ENCODE results near the gene CAMK4.

The CAMK4 gene

DNA sequence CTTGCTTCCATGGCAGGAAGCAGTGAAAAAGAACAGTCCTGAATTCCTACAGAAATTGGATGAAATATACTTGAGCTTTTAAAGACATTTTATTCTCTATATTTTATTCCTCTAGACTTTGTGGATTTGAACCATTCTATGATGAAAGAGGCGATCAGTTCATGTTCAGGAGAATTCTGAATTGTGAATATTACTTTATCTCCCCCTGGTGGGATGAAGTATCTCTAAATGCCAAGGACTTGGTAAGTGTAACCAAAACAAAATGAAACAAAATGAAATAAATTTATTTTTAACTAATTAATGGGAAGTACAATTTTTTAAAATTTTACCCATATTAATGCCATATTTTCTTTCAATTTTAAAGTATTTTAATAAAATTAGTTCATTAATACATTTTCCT lies 254.1 kb downstream of the CAMK4 start:
- TF ChIP-seq SETDB1 (IDR thresholded peaks at IDR 0.05; ENCODE audit: insufficient read length, low read length), result no peak
- no peak for TF ChIP-seq ZBTB20 (tag by site-specific recombination; IDR thresholded peaks at IDR 0.05)
- TF ChIP-seq, protein P1, sequence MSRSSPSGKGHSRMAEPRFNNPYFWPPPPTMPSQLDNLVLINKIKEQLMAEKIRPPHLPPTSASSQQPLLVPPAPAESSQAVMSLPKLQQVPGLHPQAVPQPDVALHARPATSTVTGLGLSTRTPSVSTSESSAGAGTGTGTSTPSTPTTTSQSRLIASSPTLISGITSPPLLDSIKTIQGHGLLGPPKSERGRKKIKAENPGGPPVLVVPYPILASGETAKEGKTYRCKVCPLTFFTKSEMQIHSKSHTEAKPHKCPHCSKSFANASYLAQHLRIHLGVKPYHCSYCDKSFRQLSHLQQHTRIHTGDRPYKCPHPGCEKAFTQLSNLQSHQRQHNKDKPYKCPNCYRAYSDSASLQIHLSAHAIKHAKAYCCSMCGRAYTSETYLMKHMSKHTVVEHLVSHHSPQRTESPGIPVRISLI (tag by site-specific recombination; IDR thresholded peaks at IDR 0.05), result no peak
- TF ChIP-seq ZNF221 (tag by site-specific recombination; IDR thresholded peaks at IDR 0.05; ENCODE audit: borderline replicate concordance), result no peak
- TF ChIP-seq, protein P2, sequence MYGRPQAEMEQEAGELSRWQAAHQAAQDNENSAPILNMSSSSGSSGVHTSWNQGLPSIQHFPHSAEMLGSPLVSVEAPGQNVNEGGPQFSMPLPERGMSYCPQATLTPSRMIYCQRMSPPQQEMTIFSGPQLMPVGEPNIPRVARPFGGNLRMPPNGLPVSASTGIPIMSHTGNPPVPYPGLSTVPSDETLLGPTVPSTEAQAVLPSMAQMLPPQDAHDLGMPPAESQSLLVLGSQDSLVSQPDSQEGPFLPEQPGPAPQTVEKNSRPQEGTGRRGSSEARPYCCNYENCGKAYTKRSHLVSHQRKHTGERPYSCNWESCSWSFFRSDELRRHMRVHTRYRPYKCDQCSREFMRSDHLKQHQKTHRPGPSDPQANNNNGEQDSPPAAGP (tag by site-specific recombination; IDR thresholded peaks at IDR 0.05), result no peak
- no peak for TF ChIP-seq ZNF416 (tag by site-specific recombination; IDR thresholded peaks at IDR 0.05)
- TF ChIP-seq ZNF391 (tag by site-specific recombination; IDR thresholded peaks at IDR 0.05; ENCODE audit: borderline replicate concordance, low read depth), result no peak
- TF ChIP-seq, protein P3, sequence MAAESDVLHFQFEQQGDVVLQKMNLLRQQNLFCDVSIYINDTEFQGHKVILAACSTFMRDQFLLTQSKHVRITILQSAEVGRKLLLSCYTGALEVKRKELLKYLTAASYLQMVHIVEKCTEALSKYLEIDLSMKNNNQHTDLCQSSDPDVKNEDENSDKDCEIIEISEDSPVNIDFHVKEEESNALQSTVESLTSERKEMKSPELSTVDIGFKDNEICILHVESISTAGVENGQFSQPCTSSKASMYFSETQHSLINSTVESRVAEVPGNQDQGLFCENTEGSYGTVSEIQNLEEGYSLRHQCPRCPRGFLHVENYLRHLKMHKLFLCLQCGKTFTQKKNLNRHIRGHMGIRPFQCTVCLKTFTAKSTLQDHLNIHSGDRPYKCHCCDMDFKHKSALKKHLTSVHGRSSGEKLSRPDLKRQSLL (tag by site-specific recombination; IDR thresholded peaks at IDR 0.05), result no peak
- TF ChIP-seq, protein P4, sequence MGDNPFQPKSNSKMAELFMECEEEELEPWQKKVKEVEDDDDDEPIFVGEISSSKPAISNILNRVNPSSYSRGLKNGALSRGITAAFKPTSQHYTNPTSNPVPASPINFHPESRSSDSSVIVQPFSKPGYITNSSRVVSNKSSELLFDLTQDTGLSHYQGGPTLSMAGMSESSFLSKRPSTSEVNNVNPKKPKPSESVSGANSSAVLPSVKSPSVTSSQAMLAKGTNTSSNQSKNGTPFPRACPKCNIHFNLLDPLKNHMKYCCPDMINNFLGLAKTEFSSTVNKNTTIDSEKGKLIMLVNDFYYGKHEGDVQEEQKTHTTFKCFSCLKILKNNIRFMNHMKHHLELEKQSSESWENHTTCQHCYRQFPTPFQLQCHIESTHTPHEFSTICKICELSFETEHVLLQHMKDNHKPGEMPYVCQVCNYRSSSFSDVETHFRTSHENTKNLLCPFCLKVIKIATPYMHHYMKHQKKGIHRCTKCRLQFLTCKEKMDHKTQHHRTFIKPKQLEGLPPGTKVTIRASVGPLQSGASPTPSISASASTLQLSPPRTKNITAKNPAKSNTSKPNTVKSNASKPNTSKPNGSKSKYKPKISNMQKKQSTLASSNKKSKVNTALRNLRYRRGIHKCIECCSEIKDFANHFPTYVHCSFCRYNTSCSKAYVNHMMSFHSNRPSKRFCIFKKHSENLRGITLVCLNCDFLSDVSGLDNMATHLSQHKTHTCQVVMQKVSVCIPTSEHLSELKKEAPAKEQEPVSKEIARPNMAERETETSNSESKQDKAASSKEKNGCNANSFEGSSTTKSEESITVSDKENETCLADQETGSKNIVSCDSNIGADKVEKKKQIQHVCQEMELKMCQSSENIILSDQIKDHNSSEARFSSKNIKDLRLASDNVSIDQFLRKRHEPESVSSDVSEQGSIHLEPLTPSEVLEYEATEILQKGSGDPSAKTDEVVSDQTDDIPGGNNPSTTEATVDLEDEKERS (tag by site-specific recombination; IDR thresholded peaks at IDR 0.05), result no peak
- no peak for TF ChIP-seq TCF7L2 (IDR thresholded peaks at IDR 0.05; ENCODE audit: borderline replicate concordance, low read depth, low read length)
- no peak for TF ChIP-seq YY2 (tag by site-specific recombination; IDR thresholded peaks at IDR 0.05)
- no peak for TF ChIP-seq ZNF2 (tag by site-specific recombination; IDR thresholded peaks at IDR 0.05)
- Histone ChIP-seq H3K4me1 (ENCODE audit: control insufficient read depth, insufficient read depth, low read length) (no peaks in the 10 kb centered on the region), H3K27ac (ENCODE audit: extremely low read depth, low read depth, low read length) (no peak overlapping the region), H3K9me3 (ENCODE audit: control insufficient read depth, insufficient read depth, low read depth, low read length) (no peaks in the 10 kb centered on the region), H3K36me3 (ENCODE audit: control insufficient read depth in 2 of 2, insufficient read depth in 1 of 2, low read length in 2 of 2) (no peaks in the 10 kb centered on the region; a peak in 1 of 3 replicates), H3K4me3 (ENCODE audit: low read depth, low read length) (no peak overlapping the region)
- ChIA-PET POLR2A (no interaction called here), CTCF (interaction anchor here (0.6 to 2.2 kb wide), 13 partner anchors 9 to 597 kb away, joined by 3 to 15 read pairs (median 3); no protein-coding TSS in a partner anchor)

DNA sequence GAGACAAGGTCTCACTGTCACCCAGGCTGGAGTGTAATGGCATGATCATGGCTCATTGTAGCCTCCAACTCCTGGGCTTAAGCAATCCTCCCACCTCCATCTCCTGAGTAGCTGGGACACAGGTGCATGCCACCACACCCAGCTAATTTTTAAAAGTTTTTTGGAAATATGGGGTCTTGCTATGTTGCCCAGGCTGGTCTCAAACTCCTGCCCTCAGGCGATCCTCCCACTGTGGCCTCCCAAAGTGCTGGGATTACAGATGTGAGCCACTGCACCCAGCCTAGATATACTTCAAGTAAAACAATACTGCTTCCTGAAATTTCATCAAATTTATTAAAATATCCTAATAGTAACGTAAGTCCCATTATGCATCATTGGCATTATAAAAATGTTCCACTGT lies 254.7 kb downstream of the CAMK4 start:
- H3K36me3 ChIP-seq (ENCODE audit: control insufficient read depth in 2 of 2, insufficient read depth in 1 of 2, low read length in 2 of 2), result no peaks in the 10 kb centered on the region; a peak in 1 of 3 replicates

DNA sequence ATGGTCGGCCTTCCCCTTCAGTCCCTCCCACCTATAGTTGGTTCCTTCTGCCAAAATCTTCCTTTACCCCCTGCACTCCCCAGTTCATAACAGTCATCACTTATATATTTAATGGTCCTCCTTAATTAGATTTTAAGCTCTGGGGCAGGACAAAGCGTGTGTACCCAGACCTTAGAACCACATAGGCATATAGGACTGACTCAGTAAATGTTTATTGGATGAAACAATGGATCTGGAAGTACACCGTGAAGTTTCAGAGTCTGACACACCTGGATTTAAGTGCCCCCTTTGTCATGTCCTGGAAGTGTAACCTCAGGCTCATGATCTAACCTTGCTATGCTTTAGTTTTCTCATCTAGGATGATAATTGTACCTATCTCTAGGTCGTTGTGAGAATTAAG lies 256.2 kb downstream of the CAMK4 start:
- Histone ChIP-seq H3K4me3 (ENCODE audit: low read depth, low read length) (no peak overlapping the region), H3K4me1 (ENCODE audit: control insufficient read depth, insufficient read depth, low read length) (no peaks in the 10 kb centered on the region), H3K9me3 (ENCODE audit: control insufficient read depth, insufficient read depth, low read depth, low read length) (no peaks in the 10 kb centered on the region), H3K27ac (ENCODE audit: extremely low read depth, low read depth, low read length) (no peak overlapping the region), H3K36me3 (ENCODE audit: control insufficient read depth in 2 of 2, insufficient read depth in 1 of 2, low read length in 2 of 2) (no peaks in the 10 kb centered on the region; a peak in 1 of 3 replicates)
- ChIA-PET CTCF (interaction anchor here (0.7 kb wide), 1 partner anchor 9 kb away, joined by 3 read pairs; no protein-coding TSS in a partner anchor), POLR2A (no interaction called here)
- TF ChIP-seq ZNF239 (tag by site-specific recombination; IDR thresholded peaks at IDR 0.05) (no peak), ZNF354C (tag by site-specific recombination; IDR thresholded peaks at IDR 0.05; ENCODE audit: borderline replicate concordance, low read depth) (no peak), ZNF10 (tag by site-specific recombination; IDR thresholded peaks at IDR 0.05) (no peak)
- TF ChIP-seq, protein P5, sequence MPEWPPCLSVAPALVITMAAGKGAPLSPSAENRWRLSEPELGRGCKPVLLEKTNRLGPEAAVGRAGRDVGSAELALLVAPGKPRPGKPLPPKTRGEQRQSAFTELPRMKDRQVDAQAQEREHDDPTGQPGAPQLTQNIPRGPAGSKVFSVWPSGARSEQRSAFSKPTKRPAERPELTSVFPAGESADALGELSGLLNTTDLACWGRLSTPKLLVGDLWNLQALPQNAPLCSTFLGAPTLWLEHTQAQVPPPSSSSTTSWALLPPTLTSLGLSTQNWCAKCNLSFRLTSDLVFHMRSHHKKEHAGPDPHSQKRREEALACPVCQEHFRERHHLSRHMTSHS (tag by site-specific recombination; IDR thresholded peaks at IDR 0.05), result no peak
- TF ChIP-seq, protein P6, sequence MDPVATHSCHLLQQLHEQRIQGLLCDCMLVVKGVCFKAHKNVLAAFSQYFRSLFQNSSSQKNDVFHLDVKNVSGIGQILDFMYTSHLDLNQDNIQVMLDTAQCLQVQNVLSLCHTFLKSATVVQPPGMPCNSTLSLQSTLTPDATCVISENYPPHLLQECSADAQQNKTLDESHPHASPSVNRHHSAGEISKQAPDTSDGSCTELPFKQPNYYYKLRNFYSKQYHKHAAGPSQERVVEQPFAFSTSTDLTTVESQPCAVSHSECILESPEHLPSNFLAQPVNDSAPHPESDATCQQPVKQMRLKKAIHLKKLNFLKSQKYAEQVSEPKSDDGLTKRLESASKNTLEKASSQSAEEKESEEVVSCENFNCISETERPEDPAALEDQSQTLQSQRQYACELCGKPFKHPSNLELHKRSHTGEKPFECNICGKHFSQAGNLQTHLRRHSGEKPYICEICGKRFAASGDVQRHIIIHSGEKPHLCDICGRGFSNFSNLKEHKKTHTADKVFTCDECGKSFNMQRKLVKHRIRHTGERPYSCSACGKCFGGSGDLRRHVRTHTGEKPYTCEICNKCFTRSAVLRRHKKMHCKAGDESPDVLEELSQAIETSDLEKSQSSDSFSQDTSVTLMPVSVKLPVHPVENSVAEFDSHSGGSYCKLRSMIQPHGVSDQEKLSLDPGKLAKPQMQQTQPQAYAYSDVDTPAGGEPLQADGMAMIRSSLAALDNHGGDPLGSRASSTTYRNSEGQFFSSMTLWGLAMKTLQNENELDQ (tag by site-specific recombination; IDR thresholded peaks at IDR 0.05; ENCODE audit: low read depth), result no peak
- TF ChIP-seq, protein P7, sequence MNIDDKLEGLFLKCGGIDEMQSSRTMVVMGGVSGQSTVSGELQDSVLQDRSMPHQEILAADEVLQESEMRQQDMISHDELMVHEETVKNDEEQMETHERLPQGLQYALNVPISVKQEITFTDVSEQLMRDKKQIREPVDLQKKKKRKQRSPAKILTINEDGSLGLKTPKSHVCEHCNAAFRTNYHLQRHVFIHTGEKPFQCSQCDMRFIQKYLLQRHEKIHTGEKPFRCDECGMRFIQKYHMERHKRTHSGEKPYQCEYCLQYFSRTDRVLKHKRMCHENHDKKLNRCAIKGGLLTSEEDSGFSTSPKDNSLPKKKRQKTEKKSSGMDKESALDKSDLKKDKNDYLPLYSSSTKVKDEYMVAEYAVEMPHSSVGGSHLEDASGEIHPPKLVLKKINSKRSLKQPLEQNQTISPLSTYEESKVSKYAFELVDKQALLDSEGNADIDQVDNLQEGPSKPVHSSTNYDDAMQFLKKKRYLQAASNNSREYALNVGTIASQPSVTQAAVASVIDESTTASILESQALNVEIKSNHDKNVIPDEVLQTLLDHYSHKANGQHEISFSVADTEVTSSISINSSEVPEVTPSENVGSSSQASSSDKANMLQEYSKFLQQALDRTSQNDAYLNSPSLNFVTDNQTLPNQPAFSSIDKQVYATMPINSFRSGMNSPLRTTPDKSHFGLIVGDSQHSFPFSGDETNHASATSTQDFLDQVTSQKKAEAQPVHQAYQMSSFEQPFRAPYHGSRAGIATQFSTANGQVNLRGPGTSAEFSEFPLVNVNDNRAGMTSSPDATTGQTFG (tag by site-specific recombination; IDR thresholded peaks at IDR 0.05; ENCODE audit: borderline replicate concordance), result no peak

More for the DNA sequence above, 254.7 kb downstream of the CAMK4 start:
- ChIA-PET CTCF (interaction anchor here (0.6 to 2.2 kb wide), 5 partner anchors 15 to 323 kb away, joined by 3 to 15 read pairs (median 3); no protein-coding TSS in a partner anchor), POLR2A (no interaction called here)
- Histone ChIP-seq H3K4me3 (ENCODE audit: low read depth, low read length) (no peak overlapping the region), H3K9me3 (ENCODE audit: control insufficient read depth, insufficient read depth, low read depth, low read length) (no peaks in the 10 kb centered on the region), H3K4me1 (ENCODE audit: control insufficient read depth, insufficient read depth, low read length) (no peaks in the 10 kb centered on the region), H3K27ac (ENCODE audit: extremely low read depth, low read depth, low read length) (no peak overlapping the region)
- no peak for TF ChIP-seq ZNF394 (tag by site-specific recombination; IDR thresholded peaks at IDR 0.05; ENCODE audit: borderline replicate concordance)
- TF ChIP-seq ZNF121 (tag by site-specific recombination; IDR thresholded peaks at IDR 0.05), result peak; percentile 65; the same call in 1 of the 2 replicates

All from HEK293 (cell line).